ENCODE data around the gene POU3F2.

Gene POU3F2

GRCh38 chr6:98834060-98835031, at the start of gene POU3F2:
Gene POU3F2, plus strand, starts transcription at chr6:98834574. Its CDS starts 300 bp downstream, at chr6:98834874.
- peak; percentile 74 for DNase-seq

GRCh38 chr6:98787435-98787834, 46.9 kb upstream of the POU3F2 start:
- DNase-seq = no peak

- no peak for DNase-seq
Observed at GRCh38 chr6:98787961-98788360, 46.4 kb upstream of the POU3F2 start.

- DNase-seq = no peak
Observed at GRCh38 chr6:98794307-98794842, 40.0 kb upstream of the POU3F2 start.

- no peak for DNase-seq
Observed at GRCh38 chr6:98797217-98797994, 37.0 kb upstream of the POU3F2 start.

GRCh38 chr6:98800866-98801265, 33.5 kb upstream of the POU3F2 start:
- DNase-seq = no peak

- DNase-seq = no peak
Observed at GRCh38 chr6:98808541-98809210, 25.7 kb upstream of the POU3F2 start.

GRCh38 chr6:98812220-98812619, 22.2 kb upstream of the POU3F2 start:
- no peak for DNase-seq

GRCh38 chr6:98816799-98817198, 17.6 kb upstream of the POU3F2 start:
- DNase-seq = no peak

- DNase-seq = no peak
Observed at GRCh38 chr6:98821756-98822405, 12.5 kb upstream of the POU3F2 start.

GRCh38 chr6:98823428-98824161, 10.8 kb upstream of the POU3F2 start:
- DNase-seq = no peak

GRCh38 chr6:98824162-98824901, 10.0 kb upstream of the POU3F2 start:
- DNase-seq = no peak

GRCh38 chr6:98824902-98825599, 9.3 kb upstream of the POU3F2 start:
- DNase-seq = no peak

- DNase-seq = no peak
Observed at GRCh38 chr6:98825600-98826230, 8.7 kb upstream of the POU3F2 start.

GRCh38 chr6:98827295-98828159, 6.8 kb upstream of the POU3F2 start:
- no peak for DNase-seq

GRCh38 chr6:98828211-98828788, 6.1 kb upstream of the POU3F2 start:
- DNase-seq = no peak

- DNase-seq = no peak
Observed at GRCh38 chr6:98828941-98829411, 5.4 kb upstream of the POU3F2 start.

- no peak for DNase-seq
Observed at GRCh38 chr6:98830146-98830545, 4.2 kb upstream of the POU3F2 start.

All from CD4-positive, alpha-beta T cell treated with Interleukin-4 for 1 hour (primary cell).